GM19043 (cell line): Measurements from ENCODE around the gene PKNOX1.
"Not testable (repeated sequence)": the region's sequence is repeated elsewhere in the genome, so short reads cannot be mapped to it uniquely, and the experiment has no call there.

Experiments
- ATAC-seq: cut with Tn5 transposase; IDR thresholded peaks from one replicate; pipeline ENCODE4 v1.9.1; 2021; ENCODE audit warnings: low read depth; ENCODE audit not compliant: unreplicated experiment

Gene PKNOX1

GRCh38 chr21:42983103-42983502 is 8.7 kb downstream of the PKNOX1 start:
- no peak for ATAC-seq

DNA sequence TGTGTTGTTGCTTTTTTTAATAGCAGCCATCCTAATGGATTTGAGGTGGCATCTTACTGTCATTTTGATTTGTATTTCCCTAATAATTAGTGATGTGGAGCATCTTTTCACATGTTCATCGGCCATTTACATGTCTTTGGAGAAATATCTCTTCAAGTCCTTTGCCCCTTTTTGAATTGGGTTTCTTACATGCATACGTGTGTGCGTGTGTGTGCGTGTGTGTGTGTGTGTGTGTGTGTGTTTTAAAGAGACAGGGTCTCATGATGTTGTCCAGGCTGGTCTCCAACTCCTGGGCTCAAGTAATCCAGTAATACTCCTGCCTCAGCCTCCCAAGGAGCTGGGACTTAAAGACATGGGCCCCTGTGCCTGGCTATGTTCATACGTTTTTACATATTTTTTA is 9.5 kb downstream of the PKNOX1 start:
- ATAC-seq = no peak

- no peak for ATAC-seq
Measured at GRCh38 chr21:42986125-42986783, 11.9 kb downstream of the PKNOX1 start.

GRCh38 chr21:42988236-42988965 is 14.0 kb downstream of the PKNOX1 start:
- ATAC-seq = no peak

DNA sequence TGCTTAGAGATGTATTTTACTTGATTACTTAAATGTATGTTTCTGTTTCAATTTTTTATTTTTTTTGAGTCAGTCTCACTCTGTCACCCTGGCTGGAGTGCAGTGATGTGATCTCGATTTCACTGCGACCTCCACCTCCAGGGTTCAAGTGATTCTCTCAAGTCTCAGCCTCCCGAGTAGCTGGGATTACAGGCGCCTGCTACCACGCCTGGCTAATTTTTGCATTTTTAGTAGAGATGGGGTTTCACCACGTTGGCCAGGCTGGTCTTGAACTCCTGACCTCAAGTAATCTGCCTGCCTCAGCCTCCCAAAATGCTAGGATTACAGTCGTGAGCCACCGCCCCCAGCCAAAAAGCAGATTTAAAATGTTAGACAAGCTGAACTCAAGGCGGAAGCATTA is 15.0 kb downstream of the PKNOX1 start:
- not testable (repeated sequence) for ATAC-seq

DNA sequence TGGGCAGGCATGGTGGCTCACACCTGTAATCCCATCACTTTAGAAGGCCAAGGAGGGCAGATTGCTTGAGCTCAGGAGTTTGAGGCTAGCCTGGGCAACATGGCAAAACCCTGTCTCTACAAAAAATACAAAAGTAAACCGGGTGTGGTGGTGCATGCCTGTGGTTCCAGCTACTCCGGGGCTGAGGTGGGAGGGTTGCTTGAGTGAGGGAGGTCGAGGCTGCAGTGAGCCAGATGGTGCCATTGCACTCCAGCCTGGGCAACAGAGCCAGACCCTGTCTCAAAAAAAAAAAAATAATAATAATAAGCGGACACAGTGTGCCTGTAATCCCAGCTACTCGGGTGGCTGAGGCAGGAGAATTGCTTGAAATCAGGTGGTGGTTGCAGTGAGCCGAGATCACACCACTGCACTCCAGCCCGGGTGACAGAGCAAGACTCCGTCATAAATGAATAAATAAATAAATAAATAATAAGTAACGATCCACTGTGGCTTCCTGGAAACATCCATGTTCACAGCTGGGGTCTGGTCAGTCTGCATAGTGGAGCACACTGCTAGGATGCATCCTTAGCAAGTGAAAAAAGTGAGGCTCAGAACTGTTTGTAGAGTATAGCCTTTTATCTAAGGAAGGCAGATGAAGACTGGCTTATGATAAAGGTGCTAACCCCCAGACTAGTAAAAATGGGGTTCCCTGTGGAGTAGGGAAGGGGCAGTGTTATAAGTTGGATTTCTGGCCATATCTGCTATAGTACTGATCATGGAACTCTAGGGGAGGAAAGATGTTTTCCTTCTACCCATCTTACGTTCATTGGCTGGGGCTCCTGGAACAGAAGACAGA is 15.7 kb downstream of the PKNOX1 start:
- no peak for ATAC-seq

DNA sequence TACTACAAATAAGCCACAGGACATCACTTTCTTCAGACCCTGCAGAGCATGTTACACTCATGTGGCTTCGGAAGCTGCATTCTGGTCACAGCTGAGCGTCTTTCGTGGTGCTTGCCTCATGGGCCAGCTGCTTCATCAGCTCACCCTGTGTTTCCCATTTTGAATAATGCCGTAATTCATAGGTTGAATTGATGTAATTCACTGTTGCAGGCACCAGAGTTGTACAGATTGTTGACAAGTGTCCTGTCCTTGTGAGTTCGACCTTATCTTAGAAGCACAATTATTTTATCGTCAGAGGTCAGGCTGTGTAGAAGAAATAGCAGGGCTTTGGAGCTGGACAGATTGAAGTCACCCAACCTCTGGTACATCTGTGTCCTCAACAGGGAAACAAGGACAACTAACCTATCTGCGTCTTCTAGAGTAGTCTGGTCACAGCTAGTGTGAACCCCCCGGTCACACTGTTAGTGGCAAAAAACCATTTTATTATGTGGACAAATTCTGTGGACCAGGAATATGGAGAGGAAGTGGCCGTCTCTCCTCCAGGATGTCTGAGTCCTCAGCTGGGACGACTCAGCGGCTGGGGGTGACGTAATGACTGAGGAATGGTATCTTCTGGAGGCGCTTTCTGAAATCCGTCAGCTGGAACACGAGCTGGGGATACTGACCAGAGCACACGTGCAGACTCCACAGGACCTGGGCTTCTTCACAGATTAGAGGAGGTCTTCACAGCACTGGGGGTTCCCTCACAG is 17.8 kb downstream of the PKNOX1 start:
- no peak for ATAC-seq

- no peak for ATAC-seq
Measured at GRCh38 chr21:42993051-42993712, 18.8 kb downstream of the PKNOX1 start.

DNA sequence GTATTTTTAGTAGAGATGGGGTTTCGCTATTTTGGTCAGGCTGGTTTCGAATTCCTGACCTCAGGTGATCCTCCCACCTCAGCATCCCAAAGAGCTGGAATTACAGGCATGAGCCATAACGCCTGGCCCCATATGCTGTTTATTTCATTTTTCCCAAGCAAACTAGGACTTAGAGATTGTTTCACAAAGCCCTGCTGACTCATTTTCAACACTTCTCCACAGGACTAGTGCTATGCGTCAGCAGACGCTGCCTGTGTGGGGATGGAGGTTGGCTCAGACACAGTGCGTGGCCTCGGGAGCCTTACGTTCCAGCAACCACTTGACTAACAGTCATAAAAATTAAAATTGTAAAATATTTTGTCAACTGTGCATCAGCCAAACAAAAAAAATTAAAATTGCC is 22.7 kb downstream of the PKNOX1 start:
- ATAC-seq = no peak

GRCh38 chr21:42997983-42998382 is 23.6 kb downstream of the PKNOX1 start:
- not testable (repeated sequence) for ATAC-seq

DNA sequence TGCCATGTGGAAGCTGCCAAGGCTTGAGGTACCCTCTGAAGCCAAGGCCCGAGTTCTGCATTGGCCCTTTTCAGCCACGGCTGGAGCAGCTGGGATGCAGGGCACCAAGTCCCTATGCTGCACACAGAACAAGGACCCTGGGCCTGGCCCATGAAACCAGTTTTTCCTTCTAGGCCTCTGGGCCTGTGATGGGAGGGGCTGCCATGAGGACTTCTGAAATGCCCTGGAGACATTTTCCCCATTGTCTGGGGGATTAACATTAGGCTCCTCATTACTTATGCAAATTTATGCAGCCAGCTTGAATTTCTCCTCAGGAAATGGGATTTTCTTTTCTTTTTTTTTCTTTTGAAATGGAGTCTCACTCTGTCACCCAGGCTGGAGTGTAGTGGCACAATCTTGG is 24.8 kb downstream of the PKNOX1 start:
- not testable (repeated sequence) for ATAC-seq

DNA sequence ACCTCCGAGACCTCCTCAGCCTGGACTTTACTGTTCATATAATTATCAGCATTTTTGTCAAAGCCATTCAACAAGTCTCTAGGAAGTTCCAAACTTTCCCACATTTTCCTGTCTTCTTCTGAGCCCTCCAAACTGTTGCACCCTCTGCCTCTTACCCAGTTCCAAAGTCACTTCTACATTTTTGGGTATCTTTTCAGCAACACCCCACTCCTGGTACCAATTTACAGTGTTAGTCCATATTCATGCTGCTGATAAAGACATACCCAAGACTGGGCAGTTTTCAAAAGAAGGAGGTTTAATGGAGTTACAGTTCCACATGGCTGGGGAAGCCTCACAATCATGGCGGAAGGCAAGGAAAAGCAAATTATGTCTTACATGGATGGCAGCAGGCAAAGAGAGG is 25.7 kb downstream of the PKNOX1 start:
- not testable (repeated sequence) for ATAC-seq

- no peak for ATAC-seq
Measured at GRCh38 chr21:43001316-43001715, 27.0 kb downstream of the PKNOX1 start.

DNA sequence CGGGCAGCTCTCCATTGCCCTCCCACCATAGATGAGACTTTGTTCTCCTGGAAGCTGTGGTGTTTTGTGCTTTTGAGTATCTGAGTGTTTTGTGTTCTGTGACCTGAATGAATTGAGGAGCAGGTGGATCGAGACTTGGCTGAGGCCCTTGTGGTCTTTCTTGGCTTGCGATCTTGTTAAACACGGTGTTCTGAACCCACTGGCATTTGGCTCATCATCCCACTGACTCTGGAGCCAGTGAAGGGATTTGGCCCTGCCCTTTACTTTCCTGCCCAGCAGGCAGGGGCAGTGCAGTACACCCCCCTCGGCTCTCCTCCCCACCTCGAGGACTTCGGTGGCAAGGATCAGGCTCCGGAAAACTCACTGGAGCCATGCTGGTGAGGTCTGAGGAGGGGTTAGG is 30.6 kb downstream of the PKNOX1 start:
- ATAC-seq = no peak

- no peak for ATAC-seq
Measured at GRCh38 chr21:43005635-43006034, 31.3 kb downstream of the PKNOX1 start.

DNA sequence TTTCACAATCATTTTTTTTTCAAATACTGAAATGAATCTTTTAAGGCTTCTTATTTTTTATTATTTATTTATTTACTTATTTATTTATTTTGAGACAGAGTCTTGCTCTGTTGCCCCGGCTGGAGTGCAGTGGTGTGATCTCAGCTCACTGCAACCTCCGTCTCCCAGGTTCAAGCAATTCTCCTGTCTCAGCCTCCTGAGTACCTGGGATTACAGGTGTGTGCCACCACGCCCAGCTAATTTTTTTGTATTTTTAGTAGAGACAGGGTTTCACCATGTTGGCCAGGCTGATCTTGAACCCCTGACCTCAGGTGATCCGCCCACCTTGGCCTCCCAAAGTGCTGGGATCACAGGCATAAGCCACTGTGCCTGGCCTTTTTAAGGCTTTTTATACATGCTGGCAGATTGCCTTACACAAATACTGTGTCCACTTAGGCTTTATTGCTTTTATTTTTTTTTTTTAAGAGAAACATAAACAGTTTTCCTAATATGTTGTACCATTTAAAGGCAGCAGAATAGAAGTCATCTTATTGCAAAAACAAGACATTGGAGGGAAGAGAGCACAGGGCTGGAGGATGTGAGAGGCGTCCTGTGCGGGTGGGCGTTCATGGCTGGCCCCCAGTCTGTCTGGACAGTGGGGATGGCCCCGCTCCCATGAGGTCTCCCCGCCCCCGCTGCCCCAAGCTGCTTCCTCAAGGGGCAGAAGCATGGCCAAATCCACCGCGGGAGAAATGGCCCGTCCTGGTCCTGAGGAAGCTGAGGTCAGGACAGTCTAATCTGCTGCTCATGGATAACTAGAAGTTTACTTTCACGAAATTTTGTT is 31.9 kb downstream of the PKNOX1 start:
- not testable (repeated sequence) for ATAC-seq

DNA sequence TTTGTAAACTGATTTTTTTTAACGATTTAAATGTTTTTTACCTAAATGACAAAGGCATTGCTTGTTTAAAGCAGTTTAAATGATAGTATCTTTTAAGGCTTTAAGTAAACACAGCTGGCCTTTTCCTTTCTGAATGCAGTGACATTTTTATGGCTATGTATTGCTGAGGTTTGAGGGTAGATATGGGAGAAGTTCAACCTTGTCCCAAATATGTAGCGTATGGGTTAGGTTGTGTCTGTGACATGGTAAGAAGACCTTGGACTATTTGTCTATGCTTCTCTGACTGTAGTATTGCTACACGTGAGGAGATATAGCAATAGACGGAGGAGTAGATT is 32.5 kb downstream of the PKNOX1 start:
- ATAC-seq = no peak

- no peak for ATAC-seq
Measured at GRCh38 chr21:43012596-43012995, 38.2 kb downstream of the PKNOX1 start.

GRCh38 chr21:43015906-43016540 is 41.7 kb downstream of the PKNOX1 start:
- no peak for ATAC-seq
